Measurements from ENCODE around the gene PTPN4. TPM values are rescaled to one million over a fixed set of nuclear protein-coding genes. Genes with fewer than 3 reads are reported as not detected.

The PTPN4 gene
- total and polyA plus RNA-seq, 2 of the 8 experiments (the other 6 are each of a cell fraction or from before 2014, with no cell fraction given): 28.5 to 105 TPM

- TF ChIP-seq CHD7 (IDR thresholded peaks at IDR 0.05; ENCODE audit: insufficient replicate concordance, low read length) (no peak), KDM5A (IDR thresholded peaks at IDR 0.05; ENCODE audit: low read length) (no peak), ZNF274 (IDR thresholded peaks at IDR 0.05; ENCODE audit: borderline replicate concordance, extremely low read depth, low read length) (no peak)
Observed at GRCh38 chr2:119768742-119769141, 9.0 kb downstream of the PTPN4 start (continued).

All from H1 (cell line).